ENCODE results near the gene IL17RB. TPM values are rescaled to one million over a fixed set of nuclear protein-coding genes. Genes with fewer than 3 reads are reported as not detected.

IL17RB gene
- polyA plus RNA-seq, 2 of the 4 experiments (the other 2 are of a cell fraction) = 1.9 to 2.2 TPM

- H3K4me3 ChIP-seq = peak within 1 kb of the TSS; percentile 88
- H3K4me1 ChIP-seq = peaks cover 14% of the 10 kb centered on the region; the same call in 2 of the 3 replicates
- H3K9me3 ChIP-seq = no peaks in the 10 kb centered on the region
- ChIA-PET POLR2A (interaction anchor here (0.7 kb wide), 1 partner anchor 10 kb away, joined by 3 read pairs; no protein-coding TSS in a partner anchor), CTCF (interaction anchor here (1.3 kb wide), 1 partner anchor 10 kb away, joined by 6 read pairs; the partner anchor contains the start of gene ACTR8)
- no peak for FAIRE-seq
- 2% methylated on average over 30 of the region's 73 CpGs for WGBS (ENCODE audit: missing lambda C conversion rate)
- H3K27ac ChIP-seq = peak within 1 kb of the TSS; percentile 79 to 92
- ATAC-seq = peak; percentile 98 to 99
- H3K4me2 ChIP-seq = peak within 1 kb of the TSS; percentile 78
- DNase-seq (ENCODE audit: low read depth in 1 of 2, low spot score in 1 of 2) = peak; percentile 77 to 98
- TF ChIP-seq ESRRA (IDR thresholded peaks at IDR 0.05; ENCODE audit: borderline replicate concordance, low read length) = no peak
- no peak for TF ChIP-seq SMC3 (IDR thresholded peaks at IDR 0.05)
- no peak for TF ChIP-seq E2F6 (IDR thresholded peaks at IDR 0.05; ENCODE audit: borderline replicate concordance, low read depth)
- no peak for TF ChIP-seq RNF2 (IDR thresholded peaks at IDR 0.05; ENCODE audit: borderline replicate concordance, low read depth)
- no peak for TF ChIP-seq CEBPB (IDR thresholded peaks at IDR 0.05)
- no peak for TF ChIP-seq KDM5A (IDR thresholded peaks at IDR 0.05)
- no peak for TF ChIP-seq RARB (CRISPR knock-in tag; IDR thresholded peaks at IDR 0.05)
- no peak for TF ChIP-seq NR3C1 (IDR thresholded peaks at IDR 0.05)
- TF ChIP-seq HDAC2 (IDR thresholded peaks at IDR 0.05) = no peak
- peak; percentile 60 for TF ChIP-seq PHF8 (IDR thresholded peaks at IDR 0.05; ENCODE audit: borderline replicate concordance, low read depth)
- no peak for TF ChIP-seq RCOR1 (IDR thresholded peaks at IDR 0.05; ENCODE audit: low read depth, low read length)
- no peak for TF ChIP-seq HMGXB4 (CRISPR knock-in tag; IDR thresholded peaks at IDR 0.05; ENCODE audit: borderline replicate concordance)
- no peak for TF ChIP-seq HEYL (CRISPR knock-in tag; IDR thresholded peaks at IDR 0.05)
- no peak for TF ChIP-seq USF2 (IDR thresholded peaks at IDR 0.05)
- TF ChIP-seq RAD21 (conservative IDR thresholded peaks at IDR 0.05 in 1 of 2, IDR thresholded peaks at IDR 0.05 in 1 of 2) = no peak
- no peak for TF ChIP-seq HOXA7 (CRISPR knock-in tag; IDR thresholded peaks at IDR 0.05)
- TF ChIP-seq FOSB (CRISPR knock-in tag; IDR thresholded peaks at IDR 0.05) = no peak
- TF ChIP-seq PBX3 (IDR thresholded peaks at IDR 0.05) = no peak
- 0 out of 2 replicates have a peak, but pooled peaks have one; percentile 18 for TF ChIP-seq GATA3 (IDR thresholded peaks at IDR 0.05; ENCODE audit: borderline replicate concordance)
- TF ChIP-seq MAX (IDR thresholded peaks at IDR 0.05) = peak; percentile 77
- peak; percentile 35 for TF ChIP-seq NFE2L2 (conservative IDR thresholded peaks at IDR 0.05; ENCODE audit: low read length)
- no peak for TF ChIP-seq RFX5 (IDR thresholded peaks at IDR 0.05)
- peak; percentile 49 for TF ChIP-seq POLR2A (IDR thresholded peaks at IDR 0.05; ENCODE audit: low read length)
- no peak for TF ChIP-seq BCL3 (IDR thresholded peaks at IDR 0.05)
- no peak for TF ChIP-seq FOXS1 (CRISPR knock-in tag; IDR thresholded peaks at IDR 0.05)
- TF ChIP-seq FOSL2 (IDR thresholded peaks at IDR 0.05) = no peak
- no peak for TF ChIP-seq FOSL2 (CRISPR knock-in tag; IDR thresholded peaks at IDR 0.05)
- no peak for TF ChIP-seq HES2 (IDR thresholded peaks at IDR 0.05)
- TF ChIP-seq CBX8 (IDR thresholded peaks at IDR 0.05) = no peak
- TF ChIP-seq JUNB (IDR thresholded peaks at IDR 0.05) = no peak
- no peak for TF ChIP-seq ZFP36 (IDR thresholded peaks at IDR 0.05; ENCODE audit: borderline replicate concordance, partially characterized antibody)
- no peak for TF ChIP-seq EP300 (IDR thresholded peaks at IDR 0.05)
- TF ChIP-seq MAFK (IDR thresholded peaks at IDR 0.05; ENCODE audit: partially characterized antibody) = peak; percentile 99
- TF ChIP-seq CHD2 (IDR thresholded peaks at IDR 0.05; ENCODE audit: low read length, partially characterized antibody) = no peak
- TF ChIP-seq HOXB13 (CRISPR knock-in tag; IDR thresholded peaks at IDR 0.05; ENCODE audit: low read depth) = no peak
- no peak for TF ChIP-seq ELK1 (IDR thresholded peaks at IDR 0.05; ENCODE audit: low read depth, low read length)
These were observed 45.3 kb downstream of the IL17RB start, which contains the start of gene SELENOK for GRCh38 chr3:53891497-53892285. Gene SELENOK, minus strand, starts transcription at chr3:53891859.
